ENCODE results near the gene CAPZA2. TPM values are rescaled to one million over a fixed set of nuclear protein-coding genes. Genes with fewer than 3 reads are reported as not detected.
A peak's percentile ranks its signal among the peaks of the same experiment; 100 is the strongest.

The CAPZA2 gene
- total and polyA plus RNA-seq, 9 of the 15 experiments (the other 6 are each of a cell fraction or from before 2014, with no cell fraction given): 67.0 to 524 (median 176) TPM

- TF ChIP-seq ZNF639 (CRISPR knock-in tag; conservative IDR thresholded peaks at IDR 0.05 in 1 of 2, IDR thresholded peaks at IDR 0.05 in 1 of 2) (peak in 1 of 2 experiments; percentile 94; a peak in 2 of 4 replicates), RBM15 (IDR thresholded peaks at IDR 0.05; ENCODE audit: insufficient read depth, low read length) (no peak), SIN3A (IDR thresholded peaks at IDR 0.05; ENCODE audit: borderline replicate concordance in 2 of 2, control insufficient read depth in 1 of 2, low read depth in 2 of 2, low read length in 2 of 2) (peak in 1 of 2 experiments; percentile 70; a peak in 2 of 4 replicates), LCOR (CRISPR knock-in tag; IDR thresholded peaks at IDR 0.05) (peak; percentile 58), NCOR1 (IDR thresholded peaks at IDR 0.05) (no peak), FIP1L1 (IDR thresholded peaks at IDR 0.05; ENCODE audit: low read depth, low read length, poor library complexity, severe bottlenecking) (peak; percentile 79), RBFOX2 (IDR thresholded peaks at IDR 0.05; ENCODE audit: low read depth, low read length) (peak; percentile 96), PPARD (CRISPR knock-in tag; IDR thresholded peaks at IDR 0.05) (no peak), MAFK (IDR thresholded peaks at IDR 0.05; ENCODE audit: low read length) (no peak), DPF2 (IDR thresholded peaks at IDR 0.05) (no peak), ATF1 (CRISPR knock-in tag; IDR thresholded peaks at IDR 0.05) (no peak), ATF1 (tag; IDR thresholded peaks at IDR 0.05) (peak; percentile 68), MAFF (IDR thresholded peaks at IDR 0.05; ENCODE audit: low read length) (no peak), NR2F6 (CRISPR knock-in tag; IDR thresholded peaks at IDR 0.05) (no peak), RCOR1 (IDR thresholded peaks at IDR 0.05; ENCODE audit: borderline replicate concordance in 1 of 2, low read depth in 2 of 2, low read length in 2 of 2) (peak; percentile 16 to 33; a peak in 1 of 4 replicates), ETS2 (tag; IDR thresholded peaks at IDR 0.05; ENCODE audit: borderline replicate concordance, poor library complexity, severe bottlenecking) (no peak), SRSF9 (IDR thresholded peaks at IDR 0.05; ENCODE audit: borderline replicate concordance, low read depth, low read length) (no peak), ARHGAP35 (IDR thresholded peaks at IDR 0.05; ENCODE audit: partially characterized antibody) (no peak), GTF2E2 (tag; IDR thresholded peaks at IDR 0.05) (no peak), DIDO1 (tag; IDR thresholded peaks at IDR 0.05; ENCODE audit: low read depth) (no peak), ZC3H11A (IDR thresholded peaks at IDR 0.05; ENCODE audit: low read depth, low read length) (no peak), CTCF (IDR thresholded peaks at IDR 0.05 in 2 of 3, conservative IDR thresholded peaks at IDR 0.05 in 1 of 3; ENCODE audit: insufficient read depth in 2 of 3, low read depth in 1 of 3, low read length in 3 of 3) (peak in 2 of 3 experiments; percentile 32 to 46; a peak in 3 of 6 replicates), HDAC6 (IDR thresholded peaks at IDR 0.05; ENCODE audit: low read depth, low read length) (no peak), POLR2A (conservative IDR thresholded peaks at IDR 0.05) (peak; percentile 95), MBD2 (IDR thresholded peaks at IDR 0.05; ENCODE audit: borderline replicate concordance, low read depth) (peak; percentile 54; the same call in 1 of the 2 replicates), E2F4 (CRISPR knock-in tag; IDR thresholded peaks at IDR 0.05; ENCODE audit: low read depth) (no peak)
These were observed at the start of gene CAPZA2 (continued) for GRCh38 chr7:116862234-116862950.

Measured in K562 (cell line).